SK-N-SH treated with all-trans-retinoic acid at 6 μM for 48 hours (cell line): Measurements from ENCODE around the gene ERO1A.

ENCODE experiments used
- ARNTL ChIP-seq: fragments of 450-650 bp; formaldehyde crosslinking; IDR thresholded peaks from 2 replicates; pipeline ENCODE4 v1.5.0; 2020; ENCODE audit warnings: low read depth, mild to moderate bottlenecking, moderate library complexity, borderline replicate concordance
- BACH2 ChIP-seq: fragments of 250-450 bp; sonication (Bioruptor Pico); IDR thresholded peaks from 2 replicates; pipeline ENCODE4 v1.9.0; 2021; ENCODE audit warnings: mild to moderate bottlenecking, borderline replicate concordance
- CREB5 ChIP-seq: fragments of 250-450 bp; sonication (Bioruptor Pico); IDR thresholded peaks from 2 replicates; pipeline ENCODE4 v1.5.1; 2020; ENCODE audit warnings: low read depth, mild to moderate bottlenecking, moderate library complexity
- CSDC2 ChIP-seq: fragments of 250-450 bp; sonication (Bioruptor Pico); IDR thresholded peaks from 2 replicates; pipeline ENCODE4 v1.5.0; 2020; ENCODE audit warnings: mild to moderate bottlenecking, moderate library complexity
- CSRNP3 ChIP-seq: fragments of 250-450 bp; sonication (Bioruptor Pico); IDR thresholded peaks from 2 replicates; pipeline ENCODE4 v1.5.1; 2021; ENCODE audit warnings: mild to moderate bottlenecking, moderate library complexity
- GLIS3 ChIP-seq: fragments of 250-450 bp; sonication (Bioruptor Pico); IDR thresholded peaks from 2 replicates; pipeline ENCODE4 v1.5.0; 2020; ENCODE audit warnings: mild to moderate bottlenecking, moderate library complexity
- OSR1 ChIP-seq: fragments of 250-450 bp; sonication (Bioruptor Pico); IDR thresholded peaks from 2 replicates; pipeline ENCODE4 v1.8.0; 2022; ENCODE audit warnings: moderate library complexity, mild to moderate bottlenecking, inconsistent platforms
- PATZ1 ChIP-seq: fragments of 250-450 bp; sonication (Bioruptor Pico); IDR thresholded peaks from 2 replicates; pipeline ENCODE4 v1.8.0; 2020; ENCODE audit warnings: mild to moderate bottlenecking, moderate library complexity, borderline replicate concordance
- POU6F1 ChIP-seq: fragments of 250-450 bp; sonication (Bioruptor Pico); IDR thresholded peaks from 2 replicates; pipeline ENCODE4 v1.8.0; 2021; ENCODE audit warnings: low read depth, mild to moderate bottlenecking, moderate library complexity, borderline replicate concordance
- PPARA ChIP-seq: fragments of 250-450 bp; sonication (Bioruptor Pico); IDR thresholded peaks from 2 replicates; pipeline ENCODE4 v1.5.0; 2020; ENCODE audit warnings: mild to moderate bottlenecking, borderline replicate concordance
- RARB ChIP-seq: fragments of 250-450 bp; sonication (Bioruptor Pico); IDR thresholded peaks from 2 replicates; pipeline ENCODE4 v1.8.0; 2021; ENCODE audit warnings: mild to moderate bottlenecking, moderate library complexity
- TOX ChIP-seq: fragments of 250-450 bp; sonication (Bioruptor Pico); IDR thresholded peaks from 2 replicates; pipeline ENCODE4 v1.8.0; 2021; ENCODE audit warnings: mild to moderate bottlenecking, moderate library complexity, borderline replicate concordance
- ZC3H10 ChIP-seq: fragments of 250-450 bp; sonication (Bioruptor Pico); IDR thresholded peaks from 2 replicates; pipeline ENCODE4 v1.5.1; 2021; ENCODE audit warnings: mild to moderate bottlenecking, moderate library complexity
- ZFP30 ChIP-seq: fragments of 450-650 bp; formaldehyde crosslinking; IDR thresholded peaks from 2 replicates; pipeline ENCODE4 v1.5.0; 2022; ENCODE audit warnings: mild to moderate bottlenecking, moderate library complexity

GRCh38 chr14:52602131-52602530, 93.2 kb downstream of the ERO1A start:
- no peak for TF ChIP-seq ZFP30 (CRISPR knock-in tag)
- TF ChIP-seq PPARA (CRISPR knock-in tag), result no peak
- no peak for TF ChIP-seq BACH2 (CRISPR knock-in tag)
- TF ChIP-seq PATZ1 (CRISPR knock-in tag), result no peak
- TF ChIP-seq TOX, result no peak
- no peak for TF ChIP-seq ZC3H10
- no peak for TF ChIP-seq CSRNP3 (CRISPR knock-in tag)
- no peak for TF ChIP-seq RARB
- TF ChIP-seq POU6F1, result no peak
- TF ChIP-seq OSR1 (CRISPR knock-in tag), result no peak
- TF ChIP-seq CREB5 (CRISPR knock-in tag), result no peak
- no peak for TF ChIP-seq GLIS3
- TF ChIP-seq CSDC2 (CRISPR knock-in tag), result no peak
- no peak for TF ChIP-seq ARNTL (CRISPR knock-in tag)
